Activated naive CD4-positive, alpha-beta T cell treated with anti-CD3 and anti-CD28 coated beads, Interleukin-2, amount 50 U/mL, for 24 hours (primary cell): ENCODE results near the gene KIAA0232.
"Not testable (repeated sequence)": the region's sequence is repeated elsewhere in the genome, so short reads cannot be mapped to it uniquely, and the experiment has no call there.

ENCODE experiments used
- H3K27ac Mint-ChIP-seq: one replicate; pipeline ENCODE4 v1.8.0; 2021; ENCODE audit warnings: mild to moderate bottlenecking, mixed read lengths
- H3K27me3 Mint-ChIP-seq: one replicate; pipeline ENCODE4 v1.8.0; 2021; ENCODE audit warnings: mixed read lengths
- H3K36me3 Mint-ChIP-seq: one replicate; pipeline ENCODE4 v1.8.0; 2021; ENCODE audit warnings: mixed read lengths
- H3K4me1 Mint-ChIP-seq: one replicate; pipeline ENCODE4 v1.8.0; 2021; ENCODE audit warnings: mixed read lengths
- H3K4me3 Mint-ChIP-seq: one replicate; pipeline ENCODE4 v1.8.0; 2021; ENCODE audit warnings: mild to moderate bottlenecking, mixed read lengths
- H3K9me3 Mint-ChIP-seq: one replicate; pipeline ENCODE4 v1.8.0; 2021; ENCODE audit warnings: mixed read lengths

KIAA0232 gene

GRCh38 chr4:6752486-6752829 is 30.1 kb upstream of the KIAA0232 start:
- H3K27ac Mint-ChIP-seq, result no peak overlapping the region
- no peak overlapping the region for H3K4me3 Mint-ChIP-seq
- no peaks in the 10 kb centered on the region for H3K27me3 Mint-ChIP-seq
- no peaks in the 10 kb centered on the region for H3K36me3 Mint-ChIP-seq
- H3K9me3 Mint-ChIP-seq, result no peaks in the 10 kb centered on the region
- peaks cover 8% of the 10 kb centered on the region for H3K4me1 Mint-ChIP-seq

DNA sequence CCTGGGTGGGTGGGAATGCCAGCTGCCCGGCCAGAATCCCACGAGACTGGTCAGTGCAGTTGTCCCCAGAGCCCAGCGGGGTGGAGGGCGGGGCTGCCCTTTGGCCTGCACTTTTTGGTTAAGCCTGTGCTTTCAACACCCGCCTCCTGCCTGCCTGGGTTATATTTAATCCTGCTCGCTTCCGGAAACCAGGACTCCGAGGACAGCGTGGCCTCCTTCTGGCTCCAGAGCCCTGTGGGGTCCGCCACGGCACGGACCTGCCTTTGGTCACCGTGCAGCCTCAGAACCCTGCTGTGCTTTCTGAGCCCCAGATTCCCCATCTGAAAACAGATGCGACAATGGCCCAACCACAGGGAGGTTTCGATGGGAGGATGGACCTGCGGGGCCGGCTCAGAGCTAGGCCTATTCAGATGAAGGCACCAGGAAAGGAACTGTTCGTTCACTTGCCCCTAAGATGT is 29.4 kb upstream of the KIAA0232 start:
- no peak overlapping the region for H3K27ac Mint-ChIP-seq
- H3K9me3 Mint-ChIP-seq, result no peaks in the 10 kb centered on the region
- H3K36me3 Mint-ChIP-seq, result no peaks in the 10 kb centered on the region
- H3K27me3 Mint-ChIP-seq, result no peaks in the 10 kb centered on the region
- H3K4me3 Mint-ChIP-seq, result no peak overlapping the region
- peaks cover 8% of the 10 kb centered on the region for H3K4me1 Mint-ChIP-seq

DNA sequence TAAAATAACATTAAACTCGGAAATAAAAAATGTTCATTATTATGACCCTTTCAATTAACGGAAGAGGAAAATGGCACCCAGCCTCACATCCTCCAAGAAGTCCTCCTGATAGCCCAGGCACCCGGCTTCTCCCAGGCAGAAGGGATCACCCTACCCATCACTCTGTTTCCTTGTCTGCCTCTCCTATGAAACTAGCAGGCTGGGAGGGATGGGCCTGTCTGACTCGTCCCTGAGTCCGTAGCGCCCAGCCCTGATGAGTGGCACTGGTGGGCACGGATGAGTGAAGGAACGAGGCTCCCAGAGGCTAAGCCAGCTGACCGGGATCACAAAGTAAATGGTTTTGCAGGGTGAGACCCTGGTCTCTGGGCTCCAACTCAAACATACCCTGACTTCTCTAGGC is 28.6 kb upstream of the KIAA0232 start:
- Mint-ChIP-seq H3K36me3 (no peaks in the 10 kb centered on the region), H3K4me1 (peaks cover 8% of the 10 kb centered on the region), H3K4me3 (no peak overlapping the region), H3K27ac (no peak overlapping the region), H3K9me3 (no peaks in the 10 kb centered on the region), H3K27me3 (no peaks in the 10 kb centered on the region)

GRCh38 chr4:6754481-6755087 is 27.9 kb upstream of the KIAA0232 start:
- H3K4me3 Mint-ChIP-seq, result no peak overlapping the region
- H3K27me3 Mint-ChIP-seq, result no peaks in the 10 kb centered on the region

DNA sequence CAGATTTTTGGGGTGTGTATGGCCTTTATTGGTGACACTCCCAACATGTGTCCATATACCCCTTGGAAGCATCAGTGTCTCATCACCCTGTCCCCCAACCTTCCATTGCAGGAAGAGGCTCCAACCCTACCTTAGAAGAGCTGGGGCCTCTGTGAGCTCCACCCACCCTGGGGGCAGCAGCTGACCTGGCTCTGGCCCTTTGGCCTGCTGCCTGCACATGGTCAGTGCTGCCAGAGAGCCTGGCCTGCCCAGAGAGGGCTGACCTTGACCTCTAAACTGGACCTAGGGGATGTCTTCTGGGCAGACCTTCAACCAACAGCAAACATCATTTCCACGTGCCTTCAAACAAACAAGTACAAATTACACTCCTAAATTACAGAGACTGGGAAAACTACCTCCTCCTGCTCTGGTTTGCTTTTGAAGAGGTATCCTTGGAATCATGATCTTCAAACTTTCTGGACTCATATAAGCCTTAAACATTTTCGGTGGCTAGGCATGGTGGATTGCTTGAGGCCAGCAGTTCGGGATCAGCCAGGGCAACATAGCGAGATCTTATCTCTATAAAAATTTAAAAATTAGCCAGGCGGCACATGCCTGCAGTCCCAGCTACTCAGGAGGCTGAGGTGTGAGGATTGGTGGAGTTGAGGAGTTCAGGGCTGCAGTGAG is 27.3 kb upstream of the KIAA0232 start:
- Mint-ChIP-seq H3K4me1 (peaks cover 8% of the 10 kb centered on the region), H3K27ac (no peak overlapping the region), H3K36me3 (no peaks in the 10 kb centered on the region), H3K9me3 (no peaks in the 10 kb centered on the region), H3K27me3 (no peaks in the 10 kb centered on the region), H3K4me3 (no peak overlapping the region)

More at GRCh38 chr4:6754481-6755087, 27.9 kb upstream of the KIAA0232 start:
- Mint-ChIP-seq H3K36me3 (no peaks in the 10 kb centered on the region), H3K4me1 (peaks cover 8% of the 10 kb centered on the region), H3K9me3 (no peaks in the 10 kb centered on the region), H3K27ac (no peak overlapping the region)

- H3K4me1 Mint-ChIP-seq, result peaks cover 13% of the 10 kb centered on the region
- not testable (repeated sequence) for H3K27ac Mint-ChIP-seq, H3K9me3 Mint-ChIP-seq, H3K4me3 Mint-ChIP-seq, H3K36me3 Mint-ChIP-seq, H3K27me3 Mint-ChIP-seq
Observed at GRCh38 chr4:6756345-6756744, 26.2 kb upstream of the KIAA0232 start.

DNA sequence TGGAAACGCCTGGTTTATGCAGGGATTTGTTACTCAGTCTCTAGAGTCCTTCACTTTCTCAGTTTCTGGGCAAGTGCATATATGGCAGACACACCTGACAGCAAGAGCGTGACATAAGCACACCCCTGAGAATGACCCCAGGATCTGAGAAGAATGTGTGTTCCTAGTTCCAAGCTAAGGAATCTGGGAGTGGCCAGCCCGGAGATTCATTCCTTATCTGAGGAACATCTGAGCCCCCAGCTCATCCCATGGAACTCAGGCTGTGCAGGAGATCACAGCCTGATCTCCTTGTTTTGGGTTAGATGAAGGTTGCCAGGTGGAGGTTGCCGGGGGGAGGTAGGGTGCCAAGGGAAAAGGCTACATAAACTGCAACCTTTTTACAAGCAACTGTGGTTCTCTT is 23.8 kb upstream of the KIAA0232 start:
- no peaks in the 10 kb centered on the region for H3K27me3 Mint-ChIP-seq
- H3K9me3 Mint-ChIP-seq, result no peaks in the 10 kb centered on the region
- H3K4me1 Mint-ChIP-seq, result peaks cover 10% of the 10 kb centered on the region
- H3K36me3 Mint-ChIP-seq, result no peaks in the 10 kb centered on the region
- no peak overlapping the region for H3K27ac Mint-ChIP-seq
- no peak overlapping the region for H3K4me3 Mint-ChIP-seq

DNA sequence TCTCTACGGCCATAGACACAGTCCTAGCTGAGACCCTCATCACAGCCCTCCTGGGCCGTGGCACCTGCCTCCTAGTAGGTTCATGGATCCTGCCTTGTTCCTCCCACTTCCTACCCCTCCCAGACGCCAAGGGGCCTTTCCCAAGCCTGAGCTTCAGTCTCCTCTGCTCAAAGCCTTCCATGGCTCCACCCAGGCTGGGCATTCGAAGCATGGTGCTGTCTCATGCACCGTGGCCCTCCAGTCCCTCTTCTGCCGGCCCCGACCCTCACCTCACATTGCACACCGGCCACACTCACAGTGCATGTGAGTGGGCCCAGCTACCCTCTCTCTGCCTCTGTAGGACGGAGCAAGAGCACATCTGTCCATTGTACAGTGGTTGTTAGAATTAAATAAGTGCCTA is 21.7 kb upstream of the KIAA0232 start:
- H3K27ac Mint-ChIP-seq, result no peak overlapping the region
- no peaks in the 10 kb centered on the region for H3K27me3 Mint-ChIP-seq
- peaks cover 10% of the 10 kb centered on the region for H3K4me1 Mint-ChIP-seq

DNA sequence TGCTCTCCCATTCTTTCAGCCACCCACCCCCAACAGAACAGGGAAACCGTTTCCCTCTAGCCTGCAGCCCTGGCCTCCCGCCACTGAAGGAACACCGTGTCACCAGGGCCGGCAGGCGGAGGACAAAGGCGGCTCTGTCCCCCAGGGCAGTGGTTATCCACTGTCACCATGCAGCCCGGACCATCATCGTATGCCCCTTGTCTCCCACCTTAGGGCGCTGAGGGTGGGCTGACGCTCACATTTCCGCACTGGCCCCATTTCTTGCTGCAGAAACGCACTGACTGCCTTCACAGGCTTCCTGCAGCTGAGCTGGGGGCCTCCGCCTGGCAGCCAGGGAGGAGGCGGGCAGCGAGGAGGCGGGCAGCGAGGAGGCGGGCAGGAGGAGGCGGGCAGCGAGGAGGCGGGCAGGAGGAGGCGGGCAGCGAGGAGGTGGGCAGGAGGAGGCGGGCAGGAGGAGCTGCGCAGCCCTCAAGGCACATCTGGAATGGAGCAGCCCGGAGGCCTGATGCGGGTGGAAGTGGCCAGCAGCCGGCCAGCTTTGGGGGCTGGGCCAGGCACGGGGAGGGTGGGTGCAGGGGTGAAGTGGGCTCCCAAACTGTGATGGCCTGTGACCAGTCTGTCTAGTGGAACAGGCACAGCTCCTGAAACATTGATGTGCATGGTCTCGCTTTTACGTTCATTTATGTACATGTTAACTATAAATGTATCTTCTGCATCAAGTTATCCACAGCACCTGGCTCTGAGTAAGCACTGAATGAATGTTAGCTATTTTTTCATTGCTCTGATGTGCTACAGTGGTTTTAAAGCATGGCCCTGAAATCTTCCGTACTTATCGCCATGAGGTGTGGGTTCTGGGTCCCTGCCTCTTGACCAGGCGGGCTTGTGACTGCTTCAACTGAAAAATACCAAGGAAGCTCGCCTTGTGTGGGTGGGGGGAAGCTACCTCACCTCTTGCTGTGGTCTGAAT is 20.6 kb upstream of the KIAA0232 start:
- Mint-ChIP-seq H3K36me3 (no peaks in the 10 kb centered on the region), H3K9me3 (no peaks in the 10 kb centered on the region), H3K4me3 (no peak overlapping the region), H3K4me1 (peaks cover 16% of the 10 kb centered on the region), H3K27me3 (no peaks in the 10 kb centered on the region), H3K27ac (no peak overlapping the region)

More for the DNA sequence above, 21.7 kb upstream of the KIAA0232 start:
- Mint-ChIP-seq H3K4me3 (no peak overlapping the region), H3K36me3 (no peaks in the 10 kb centered on the region), H3K9me3 (no peaks in the 10 kb centered on the region)

DNA sequence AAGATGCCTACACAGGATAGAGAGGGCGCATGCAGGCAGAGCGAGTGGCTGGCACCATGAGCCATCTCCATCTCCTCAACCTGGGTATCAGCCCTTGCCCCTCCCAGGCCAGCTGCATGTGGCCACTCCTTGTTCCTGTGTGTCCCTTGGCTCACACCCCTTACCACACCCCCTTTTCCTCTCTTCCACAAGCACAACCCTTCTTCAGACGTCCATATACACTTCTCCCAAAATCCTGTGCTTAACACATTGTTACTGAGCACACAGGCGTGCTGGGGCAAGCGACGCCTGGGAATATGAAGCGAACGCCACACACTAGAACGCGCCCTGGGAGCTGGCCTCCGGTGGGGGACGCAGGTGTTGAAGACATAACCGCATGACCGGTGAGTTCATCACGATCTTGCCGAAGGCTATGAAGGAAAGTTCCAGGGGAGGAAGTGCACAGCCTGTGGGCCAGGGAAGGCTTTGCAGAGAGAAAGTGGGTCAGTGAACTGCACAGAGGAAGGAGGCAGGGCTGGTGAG is 19.1 kb upstream of the KIAA0232 start:
- Mint-ChIP-seq H3K9me3 (no peaks in the 10 kb centered on the region), H3K4me1 (peaks cover 18% of the 10 kb centered on the region), H3K27me3 (no peaks in the 10 kb centered on the region), H3K4me3 (no peak overlapping the region), H3K27ac (no peak overlapping the region), H3K36me3 (no peaks in the 10 kb centered on the region)

DNA sequence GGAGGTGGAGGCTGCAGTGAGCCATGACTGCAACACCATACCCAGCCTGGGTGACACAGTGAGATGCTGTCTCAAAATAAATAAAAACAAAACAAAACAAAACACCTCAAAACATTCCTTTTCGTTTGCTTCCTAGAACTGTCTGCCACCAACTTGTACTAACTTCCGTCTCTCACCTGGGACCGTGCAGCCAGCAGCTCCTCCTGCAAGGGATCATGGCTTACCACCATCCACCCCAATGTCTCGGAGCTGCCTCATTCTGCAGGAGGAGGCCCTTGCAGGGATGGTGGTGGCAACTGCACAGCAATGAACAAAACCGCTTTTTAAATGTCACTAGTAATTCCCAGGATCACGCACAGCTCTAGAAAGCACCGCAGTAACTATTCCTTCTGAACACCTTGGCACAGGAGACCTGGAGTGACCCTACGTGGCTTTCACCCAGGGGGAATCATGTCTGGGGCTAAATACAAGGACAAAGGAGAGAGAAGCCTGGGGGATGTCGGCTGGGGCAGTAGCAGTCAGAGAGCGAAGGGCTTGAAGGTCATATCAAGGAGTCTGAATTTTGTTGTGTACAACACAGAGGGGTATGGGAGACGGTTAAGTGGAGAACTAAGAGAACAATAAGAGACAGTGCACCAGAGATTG is 17.4 kb upstream of the KIAA0232 start:
- Mint-ChIP-seq H3K4me3 (no peak overlapping the region), H3K27ac (no peak overlapping the region), H3K27me3 (no peaks in the 10 kb centered on the region), H3K4me1 (peaks cover 34% of the 10 kb centered on the region), H3K36me3 (no peaks in the 10 kb centered on the region), H3K9me3 (no peaks in the 10 kb centered on the region)

- H3K9me3 Mint-ChIP-seq, result no peaks in the 10 kb centered on the region
- H3K36me3 Mint-ChIP-seq, result no peaks in the 10 kb centered on the region
- no peaks in the 10 kb centered on the region for H3K27me3 Mint-ChIP-seq
- no peak overlapping the region for H3K27ac Mint-ChIP-seq
- H3K4me1 Mint-ChIP-seq, result peaks cover 35% of the 10 kb centered on the region
- no peak overlapping the region for H3K4me3 Mint-ChIP-seq
Observed at GRCh38 chr4:6765703-6766102, 16.8 kb upstream of the KIAA0232 start.

DNA sequence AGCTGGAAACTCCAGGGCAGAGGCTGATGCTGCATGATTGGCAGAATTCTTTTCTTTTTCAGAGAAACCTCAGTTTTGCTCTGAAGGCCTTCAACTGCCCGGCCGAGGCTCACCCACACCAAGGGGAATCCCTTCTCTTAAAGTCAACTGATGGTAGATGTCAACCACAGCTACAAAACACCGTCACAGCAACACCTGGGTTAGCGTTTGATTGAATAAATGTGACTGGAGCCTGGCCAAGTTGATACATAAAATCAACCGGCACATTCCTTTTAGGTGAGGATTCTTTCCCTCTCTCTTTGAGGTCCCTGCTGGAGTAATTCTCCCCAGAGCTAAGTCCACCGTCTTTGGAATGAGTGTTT is 15.2 kb upstream of the KIAA0232 start:
- H3K36me3 Mint-ChIP-seq, result no peaks in the 10 kb centered on the region
- H3K27ac Mint-ChIP-seq, result no peak overlapping the region
- H3K4me1 Mint-ChIP-seq, result peaks cover 25% of the 10 kb centered on the region
- H3K27me3 Mint-ChIP-seq, result no peaks in the 10 kb centered on the region
- no peaks in the 10 kb centered on the region for H3K9me3 Mint-ChIP-seq
- no peak overlapping the region for H3K4me3 Mint-ChIP-seq

- Mint-ChIP-seq H3K27ac (no peak overlapping the region), H3K9me3 (no peaks in the 10 kb centered on the region), H3K4me3 (no peak overlapping the region), H3K4me1 (peaks cover 25% of the 10 kb centered on the region), H3K27me3 (no peaks in the 10 kb centered on the region), H3K36me3 (no peaks in the 10 kb centered on the region)
Observed at GRCh38 chr4:6767748-6768538, 14.6 kb upstream of the KIAA0232 start.

GRCh38 chr4:6768539-6768905 is 14.0 kb upstream of the KIAA0232 start:
- Mint-ChIP-seq H3K4me3 (no peak overlapping the region), H3K36me3 (no peaks in the 10 kb centered on the region), H3K9me3 (no peaks in the 10 kb centered on the region), H3K27me3 (no peaks in the 10 kb centered on the region), H3K4me1 (peaks cover 25% of the 10 kb centered on the region), H3K27ac (no peak overlapping the region)
